K562 (cell line): ENCODE measurements around the gene SMC4. TPM values are rescaled to one million over a fixed set of nuclear protein-coding genes. Genes with fewer than 3 reads are reported as not detected.

ENCODE experiments used
- ATAC-seq: fragments of 200-7000 bp; cut with Tn5 transposase; 3 replicates; pipeline ENCODE4 v1.9.1; 2020; ENCODE audit warnings: moderate library complexity
- BruUV-seq: library from RNA; stranded (reverse); fragments of 400-500 nt; replicated peaks from 2 replicates; lab custom pipeline; 2021; lab: Mats Ljungman, UMichigan
- CTCF ChIA-PET: fragments of 300-600 bp; formaldehyde crosslinking; extraction: SDS; loops from one replicate; lab custom pipeline; 2021; ENCODE audit warnings: low intra/inter-chr PET ratio; lab: Yijun Ruan, JAX
- POLR2A ChIA-PET: fragments of 300-600, 350-650 bp; sonication (Branson Sonifier 250); formaldehyde crosslinking; extraction: SDS; loops from one replicate; lab custom pipeline; 2021; ENCODE audit warnings: antibody characterized with exemption, inconsistent platforms; lab: Yijun Ruan, JAX
- DNase-seq, 4 experiments: peaks; one replicate each; pipeline versions ENCODE4 v3.0.0 to v3.0.0-alpha.2; 2011 to 2018; ENCODE audit warnings: low spot score in 3 of 4, mixed read lengths in 3 of 4; ENCODE audit errors: extremely low read depth in 1 of 4
- FAIRE-seq: peaks from 2 replicates; lab custom pipeline; 2011; peaks lifted over from hg19 to GRCh38; lab: Jason Lieb, UNC
- H2AFZ ChIP-seq: 2 replicates; pipeline ENCODE4 v1.6.0; 2011; ENCODE audit warnings: low read depth, low read length, control low read depth, inconsistent platforms
- H3K27ac ChIP-seq: fragments of 200-600 bp; 3 replicates; pipeline ENCODE4 v1.8.0; 2011; ENCODE audit warnings: low read depth, mild to moderate bottlenecking, control low read depth, inconsistent platforms, low read length, moderate library complexity, mixed read lengths; ENCODE audit errors: extremely low read depth
- H3K27me3 ChIP-seq, 2 experiments: fragments of 300-600 bp in 1 of 2; 2 replicates in 1 of 2; 3 replicates in 1 of 2; pipeline versions ENCODE4 v1.6.0 to v1.8.0; 2011; ENCODE audit warnings: inconsistent platforms in 2 of 2, low read length in 2 of 2, mild to moderate bottlenecking in 1 of 2, mixed read lengths in 1 of 2, moderate library complexity in 1 of 2; ENCODE audit not compliant: control insufficient read depth in 2 of 2, insufficient read depth in 2 of 2
- H3K36me3 ChIP-seq: fragments of 300-600 bp; 3 replicates; pipeline ENCODE4 v1.8.0; 2011; ENCODE audit warnings: mild to moderate bottlenecking, low read length, inconsistent platforms; ENCODE audit not compliant: control insufficient read depth, insufficient read depth
- H3K4me1 ChIP-seq, 2 experiments: fragments of 200-600 bp in 1 of 2; replicated peaks in 1 of 2; 2 replicates in 1 of 2; 3 replicates in 1 of 2; pipeline versions ENCODE4 v1.5.1 to v1.8.0; 2011; ENCODE audit warnings: inconsistent platforms in 2 of 2, low read length in 2 of 2, mild to moderate bottlenecking in 1 of 2, mixed read lengths in 1 of 2, moderate library complexity in 1 of 2; ENCODE audit not compliant: control insufficient read depth in 2 of 2, insufficient read depth in 2 of 2
- H3K4me2 ChIP-seq: 2 replicates; pipeline ENCODE4 v1.6.1; 2011; ENCODE audit warnings: low read length, control low read depth, inconsistent platforms, mixed read lengths; ENCODE audit not compliant: insufficient read depth
- H3K4me3 ChIP-seq: fragments of 200-600 bp; sonication (generic), shearing (Covaris generic); 2 replicates; pipeline ENCODE4 v1.5.1; 2016; ENCODE audit warnings: control low read depth, inconsistent platforms
- H3K79me2 ChIP-seq: fragments of 200-600 bp; 3 replicates; pipeline ENCODE4 v1.8.0; 2011; ENCODE audit warnings: low read length, inconsistent platforms; ENCODE audit not compliant: control insufficient read depth, insufficient read depth
- H3K9ac ChIP-seq, 2 experiments: 2 replicates each; pipeline versions ENCODE4 v1.6.0 to v1.6.1; 2011; ENCODE audit warnings: low read depth in 2 of 2, low read length in 2 of 2, control low read depth in 1 of 2, inconsistent platforms in 1 of 2, mild to moderate bottlenecking in 1 of 2, mixed read lengths in 1 of 2; ENCODE audit not compliant: insufficient read depth in 1 of 2
- H3K9me1 ChIP-seq: one replicate; pipeline ENCODE4 v1.6.0; 2011; ENCODE audit warnings: inconsistent platforms, mild to moderate bottlenecking, low read length, moderate library complexity; ENCODE audit not compliant: control insufficient read depth, insufficient read depth
- H3K9me3 ChIP-seq: replicated peaks from 2 replicates; pipeline ENCODE4 v1.5.1; 2011; ENCODE audit warnings: low read depth, low read length, inconsistent platforms; ENCODE audit not compliant: control insufficient read depth, insufficient read depth
- H4K20me1 ChIP-seq: replicated peaks from 2 replicates; pipeline ENCODE4 v1.6.1; 2011; ENCODE audit warnings: low read length, inconsistent platforms, mixed read lengths; ENCODE audit not compliant: control insufficient read depth, insufficient read depth
- ADNP ChIP-seq: fragments of 200-800 bp; sonication (Bioruptor generic); IDR thresholded peaks from 2 replicates; pipeline ENCODE4 v1.6.1; 2016; ENCODE audit warnings: missing genetic modification characterization, missing compliant biosample characterization
- C11orf30 ChIP-seq: fragments of 450-650 bp; IDR thresholded peaks from 2 replicates; pipeline ENCODE4 v1.6.1; 2016; ENCODE audit warnings: low read depth, mild to moderate bottlenecking
- MAFF ChIP-seq: IDR thresholded peaks from 2 replicates; pipeline ENCODE4 v1.6.1; 2012; ENCODE audit warnings: low read length, improper control_type of control experiment
- MAFG ChIP-seq: fragments of 450-650 bp; conservative IDR thresholded peaks from 2 replicates; pipeline ENCODE4 v1.6.1; 2016; ENCODE audit warnings: missing genetic modification characterization, missing compliant biosample characterization
- MAFK ChIP-seq: IDR thresholded peaks from 2 replicates; pipeline ENCODE4 v1.6.1; 2011; ENCODE audit warnings: low read length, improper control_type of control experiment
- NFIC ChIP-seq: fragments of 450-650 bp; IDR thresholded peaks from 2 replicates; pipeline ENCODE4 v1.6.1; 2017; ENCODE audit warnings: mild to moderate bottlenecking, inconsistent platforms
- SMAD4 ChIP-seq: fragments of 250-450 bp; sonication (Bioruptor Pico); conservative IDR thresholded peaks from 2 replicates; pipeline ENCODE4 v1.8.0; 2021; ENCODE audit warnings: inconsistent platforms, mild to moderate bottlenecking, moderate library complexity
- ZNF316 ChIP-seq: fragments of 450-650 bp; IDR thresholded peaks from 2 replicates; pipeline ENCODE4 v1.6.1; 2016
- ZNF41 ChIP-seq: fragments of 250-450 bp; sonication (Bioruptor Pico); conservative IDR thresholded peaks from 2 replicates; pipeline ENCODE4 v1.4.0; 2020; ENCODE audit warnings: mild to moderate bottlenecking
- WGBS: fragments of 100-300 bp; shearing (Covaris generic); methylation state at CpG from one replicate; pipeline ENCODE4 v1.1.6; 2016; ENCODE audit warnings: low coverage, mixed read lengths; ENCODE audit not compliant: insufficient coverage; ENCODE audit errors: missing lambda C conversion rate; 5-methylcytosine and 5-hydroxymethylcytosine counted together
- in situ Hi-C: fragments of 300-500 bp; cut with MboI; formaldehyde crosslinking; loops from 4 replicates; pipeline ENCODE4 v1.15.0; 2018; ENCODE audit warnings: inconsistent platforms, mixed read lengths
- intact Hi-C: fragments of 100-400 bp; cut with micrococcal nuclease; formaldehyde crosslinking; loops from 2 replicates; pipeline ENCODE4 v1.14.2; 2022
- polyA plus RNA-seq, 8 experiments: library from polyadenylated mRNA; depleted of rRNA in 4 of 8; stranded (reverse) in 5 of 8; unstranded in 3 of 8; fragments of >200 nt; fragmentation: Nextera tagmentation in 2 of 8; fragmentation: Illumina TruSeq in 1 of 8; extraction: Ambion mirVana in 2 of 8; extraction: Trizol in 1 of 8; gene quantifications; 2 replicates each; pipeline versions ENCODE4 v1.2.1 to v1.2.3, GENCODE V29; 2011 to 2014; ENCODE audit warnings: inconsistent platforms in 1 of 8, missing spikeins in 1 of 8
- total RNA-seq, 7 experiments: library from RNA; depleted of rRNA in 6 of 7; stranded (reverse); fragments of >200 nt in 6 of 7; fragmentation: Illumina TruSeq in 2 of 7; extraction: Trizol in 2 of 7; gene quantifications; 2 replicates each; pipeline versions ENCODE4 v1.2.1 to v1.2.3, GENCODE V29; 2011 to 2021; ENCODE audit warnings: low replicate concordance in 1 of 7
- TF ChIP-seq, protein P1 (sequence below): IDR thresholded peaks from 3 replicates; pipeline ENCODE4 v1.6.1; 2011; ENCODE audit warnings: borderline replicate concordance, mild to moderate bottlenecking; ENCODE audit not compliant: insufficient read length, insufficient read depth
- TF ChIP-seq, protein P2 (sequence below): fragments of 250-450 bp; sonication (Bioruptor Pico); IDR thresholded peaks from 2 replicates; pipeline ENCODE4 v1.5.1; 2021; ENCODE audit warnings: mild to moderate bottlenecking

The SMC4 gene
- total and polyA plus RNA-seq, 9 of the 15 experiments (the other 6 are each of a cell fraction or from before 2014, with no cell fraction given), result 87.9 to 347 (median 176) TPM

DNA sequence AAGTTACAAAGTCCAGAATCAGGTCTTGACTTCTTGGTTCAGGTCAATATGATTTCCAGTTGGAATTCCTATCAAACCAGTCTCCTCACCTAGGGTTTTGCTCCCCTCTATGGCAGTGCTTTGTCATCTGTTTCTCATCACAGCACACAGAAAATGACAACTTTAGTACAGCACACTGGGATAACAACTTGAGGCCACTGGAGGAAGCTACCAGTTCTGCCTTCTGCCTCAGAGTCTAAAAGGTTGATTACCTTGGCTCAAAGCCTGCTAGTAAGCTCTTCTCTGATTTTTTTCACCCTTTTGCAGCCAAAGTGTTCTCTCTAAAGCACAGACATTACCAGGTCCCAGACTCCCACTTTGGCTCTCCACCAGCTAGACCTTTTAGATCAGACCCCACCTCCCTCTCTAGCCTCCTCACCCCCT is 75.0 kb downstream of the SMC4 start (continued):
- TF ChIP-seq, protein P1, sequence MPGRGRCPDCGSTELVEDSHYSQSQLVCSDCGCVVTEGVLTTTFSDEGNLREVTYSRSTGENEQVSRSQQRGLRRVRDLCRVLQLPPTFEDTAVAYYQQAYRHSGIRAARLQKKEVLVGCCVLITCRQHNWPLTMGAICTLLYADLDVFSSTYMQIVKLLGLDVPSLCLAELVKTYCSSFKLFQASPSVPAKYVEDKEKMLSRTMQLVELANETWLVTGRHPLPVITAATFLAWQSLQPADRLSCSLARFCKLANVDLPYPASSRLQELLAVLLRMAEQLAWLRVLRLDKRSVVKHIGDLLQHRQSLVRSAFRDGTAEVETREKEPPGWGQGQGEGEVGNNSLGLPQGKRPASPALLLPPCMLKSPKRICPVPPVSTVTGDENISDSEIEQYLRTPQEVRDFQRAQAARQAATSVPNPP, result no peak
- TF ChIP-seq, protein P2, sequence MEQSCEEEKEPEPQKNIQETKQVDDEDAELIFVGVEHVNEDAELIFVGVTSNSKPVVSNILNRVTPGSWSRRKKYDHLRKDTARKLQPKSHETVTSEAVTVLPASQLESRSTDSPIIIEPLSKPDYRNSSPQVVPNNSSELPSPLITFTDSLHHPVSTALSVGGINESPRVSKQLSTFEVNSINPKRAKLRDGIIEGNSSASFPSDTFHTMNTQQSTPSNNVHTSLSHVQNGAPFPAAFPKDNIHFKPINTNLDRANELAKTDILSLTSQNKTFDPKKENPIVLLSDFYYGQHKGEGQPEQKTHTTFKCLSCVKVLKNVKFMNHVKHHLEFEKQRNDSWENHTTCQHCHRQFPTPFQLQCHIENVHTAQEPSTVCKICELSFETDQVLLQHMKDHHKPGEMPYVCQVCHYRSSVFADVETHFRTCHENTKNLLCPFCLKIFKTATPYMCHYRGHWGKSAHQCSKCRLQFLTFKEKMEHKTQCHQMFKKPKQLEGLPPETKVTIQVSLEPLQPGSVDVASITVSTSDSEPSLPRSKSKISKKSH (CRISPR knock-in tag), result no peak
- no peak for TF ChIP-seq ZNF41 (CRISPR knock-in tag)
- no peak for TF ChIP-seq SMAD4 (CRISPR knock-in tag)

DNA sequence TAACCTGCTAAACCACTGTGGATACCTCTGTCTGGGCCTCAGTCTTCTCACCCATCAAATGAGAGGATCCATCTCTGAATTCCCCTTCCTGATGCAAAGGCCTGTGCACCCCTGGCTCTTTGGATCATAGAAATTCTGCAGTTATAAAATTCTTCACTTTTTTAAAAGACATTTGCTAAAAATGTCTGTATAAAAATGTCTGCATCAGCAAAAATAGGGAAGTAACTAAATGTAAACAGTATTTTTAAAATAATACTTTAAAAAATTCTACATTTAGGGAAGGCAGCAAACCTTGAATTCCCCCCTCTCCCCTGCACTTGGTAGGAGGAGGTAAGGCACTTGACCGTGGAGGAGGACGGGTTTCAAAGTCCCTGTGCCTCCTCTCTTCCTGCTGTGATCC is 75.7 kb downstream of the SMC4 start:
- 0% methylated on average over 2 of the region's 2 CpGs for WGBS
- no peak for DNase-seq
- TF ChIP-seq MAFK (peak; percentile 76; the same call in 1 of the 2 replicates), MAFG (tag) (peak; percentile 68), ADNP (tag) (no peak), NFIC (no peak), ZNF316 (peak; percentile 89), MAFF (peak; percentile 80), C11orf30 (peak; percentile 76)
- Histone ChIP-seq H4K20me1 (no peaks in the 10 kb centered on the region), H3K9me3 (peaks cover 5% of the 10 kb centered on the region; the same call in 1 of the 2 replicates), H3K36me3 (no peaks in the 10 kb centered on the region), H3K4me1 (peaks cover 0 to 3% of the 10 kb centered on the region in 2 experiments; a peak in 1 of 5 replicates), H3K9me1 (no peaks in the 10 kb centered on the region), H3K4me3 (no peak overlapping the region), H2AFZ (no peak overlapping the region), H3K27me3 (peaks cover 0 to 5% of the 10 kb centered on the region in 2 experiments; a peak in 1 of 5 replicates), H3K79me2 (no peaks in the 10 kb centered on the region), H3K27ac (no peak overlapping the region), H3K9ac (no peak overlapping the region), H3K4me2 (no peak overlapping the region)
- no peak for FAIRE-seq
- intact Hi-C loops, result no loop called here
- no TSS peak for BruUV-seq
- ChIA-PET POLR2A (no interaction called here), CTCF (no interaction called here)
- ATAC-seq, result no peak
- in situ Hi-C loops, result no loop called here
